HG02973 (cell line): ENCODE results near the gene CRYBG2.
"Not testable (repeated sequence)": the region's sequence is repeated elsewhere in the genome, so short reads cannot be mapped to it uniquely, and the experiment has no call there.

ENCODE experiments used
- ATAC-seq: cut with Tn5 transposase; IDR thresholded peaks from one replicate; pipeline ENCODE4 v1.9.1; 2021; ENCODE audit warnings: moderate library complexity; ENCODE audit not compliant: unreplicated experiment

Gene CRYBG2

DNA sequence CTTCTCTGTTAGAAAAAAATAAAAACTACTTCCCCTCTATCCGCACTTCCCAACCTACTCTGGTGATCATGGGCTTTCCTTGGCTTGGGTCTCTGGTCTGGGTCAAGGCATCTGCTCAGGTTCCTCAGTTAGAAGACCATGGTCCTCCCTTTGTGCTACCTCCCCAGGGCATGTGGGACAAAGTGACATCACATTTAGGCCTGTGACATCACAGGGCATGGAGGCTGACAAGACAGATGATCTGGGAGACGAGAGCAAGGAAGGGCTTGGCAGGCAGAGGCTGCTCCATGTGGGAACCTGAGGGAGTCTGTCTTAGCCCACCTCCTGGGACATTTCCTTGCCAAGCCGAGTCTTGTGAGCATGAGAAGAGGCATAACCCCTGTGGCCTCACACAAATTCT, 18.7 kb upstream of the CRYBG2 start, which contains the start of gene ZNF683:
Gene ZNF683 (minus strand): TSS at position 140 of the 400 bp plus-strand sequence. CDS start 4,179 bp downstream, outside the sequence.
- ATAC-seq: not testable (repeated sequence)

DNA sequence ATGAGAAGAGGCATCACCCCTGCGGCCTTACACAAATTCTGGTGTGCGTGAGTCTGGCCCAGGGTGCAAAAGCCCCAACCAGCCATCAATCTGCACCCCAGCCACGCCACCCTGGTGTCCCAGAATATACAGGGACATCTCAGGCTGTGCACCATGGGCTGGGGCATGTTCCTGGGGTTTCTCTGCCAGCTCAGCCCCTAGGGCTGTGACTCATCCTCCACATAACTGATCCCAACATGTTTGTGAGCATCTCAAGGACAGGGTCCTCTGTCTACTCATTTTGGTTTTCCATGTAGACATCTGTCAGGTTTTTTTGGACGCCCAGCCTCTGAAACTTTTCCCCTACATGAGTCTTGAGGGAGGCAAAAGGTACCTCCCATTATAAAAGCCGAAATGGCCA, 18.1 kb upstream of the CRYBG2 start:
- ATAC-seq: no peak

DNA sequence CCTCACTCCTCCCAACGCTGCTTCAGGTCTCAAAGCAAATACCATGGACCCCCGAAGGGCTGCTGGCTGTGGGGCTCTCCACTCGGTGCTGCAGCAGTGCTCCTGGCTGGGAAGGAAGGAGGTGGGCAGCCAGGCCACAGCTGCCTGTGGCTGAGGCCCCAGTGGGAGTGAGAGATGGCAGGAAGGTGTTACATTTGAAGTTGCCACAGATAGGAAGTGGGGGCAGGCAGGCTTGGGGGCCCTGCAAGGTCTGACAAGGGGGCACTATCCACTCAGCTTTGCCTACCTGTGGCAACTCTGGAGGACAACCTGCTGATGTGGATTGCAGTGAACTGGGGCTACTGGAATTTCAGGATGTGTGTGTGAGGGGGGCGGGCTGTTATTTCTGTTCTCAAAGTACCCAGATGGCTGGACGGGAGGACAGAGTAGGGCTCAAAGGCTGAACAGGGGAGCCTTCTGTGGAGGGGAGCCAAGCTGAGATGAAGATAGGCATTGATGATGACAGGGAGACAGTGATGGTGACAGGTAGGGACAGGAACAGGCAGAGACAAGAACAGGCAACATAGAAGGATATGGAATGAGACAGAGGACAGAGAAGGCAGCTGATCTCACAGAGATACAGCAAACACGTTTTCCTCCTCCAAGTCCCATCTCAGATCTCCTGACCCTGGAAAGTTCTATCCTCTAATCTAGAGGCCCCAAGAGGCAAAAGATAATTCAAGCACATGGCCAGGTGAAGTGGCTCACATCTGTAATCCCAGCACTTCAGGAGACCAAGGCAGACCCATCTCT, 16.9 kb upstream of the CRYBG2 start:
- ATAC-seq: no peak

DNA sequence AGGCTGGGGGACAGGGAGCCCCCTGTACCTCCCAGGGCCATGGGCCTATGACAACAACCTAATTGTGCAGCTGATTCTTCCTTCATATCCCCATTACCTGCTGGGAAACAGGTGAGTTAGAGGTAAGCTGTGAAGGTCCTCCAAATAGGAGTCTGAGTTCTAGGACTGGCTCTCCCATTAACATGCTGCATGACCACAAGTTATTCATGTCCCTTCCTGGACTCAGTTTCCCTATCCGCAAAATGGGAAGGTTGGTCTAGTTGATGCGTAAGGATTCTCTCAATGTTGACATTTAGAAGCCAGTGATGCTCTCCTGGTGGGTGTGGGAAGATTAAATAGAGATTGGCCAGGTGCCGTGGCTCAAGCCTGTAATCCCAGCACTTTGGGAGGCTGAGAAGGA, 14.6 kb upstream of the CRYBG2 start:
- ATAC-seq: no peak

DNA sequence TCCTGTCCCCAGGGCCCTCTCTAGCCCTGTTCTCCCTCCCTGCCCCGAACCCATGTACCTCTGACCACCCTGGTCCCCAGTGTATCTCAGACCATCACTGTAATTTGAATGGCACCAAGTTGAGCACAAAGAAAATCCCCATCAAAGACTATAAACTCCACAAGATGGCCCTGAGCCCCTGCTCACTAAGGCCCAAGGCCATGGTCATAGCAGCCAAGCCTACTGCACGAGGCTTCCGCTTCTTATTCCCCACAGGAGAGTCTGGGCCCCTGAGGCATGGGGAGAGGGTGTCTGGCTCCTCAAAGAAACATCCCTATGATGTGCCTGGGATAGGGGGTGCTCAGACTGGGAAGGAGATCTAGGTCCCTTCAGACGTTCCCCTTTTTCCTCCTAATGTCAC, 14.1 kb upstream of the CRYBG2 start:
- ATAC-seq: no peak

DNA sequence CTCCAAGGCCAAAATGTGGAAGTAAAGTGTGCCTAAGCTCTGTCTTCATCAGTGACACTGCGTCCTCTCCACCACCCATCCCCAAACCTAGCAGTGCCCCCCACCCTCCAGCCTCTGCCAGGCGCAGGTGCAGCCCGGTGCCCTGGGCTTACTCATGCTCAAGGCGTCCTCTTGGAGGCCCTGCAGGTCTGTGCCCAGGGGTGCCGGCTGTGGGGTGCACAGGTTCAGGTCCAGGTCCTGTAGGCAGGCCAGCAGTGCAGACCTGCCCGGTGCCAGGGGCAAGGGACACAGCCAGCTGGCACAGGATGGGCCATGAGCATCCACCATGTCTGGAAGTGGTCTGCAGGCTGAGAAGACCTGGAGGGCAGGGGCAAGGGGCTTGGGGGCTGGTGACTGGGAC, 13.5 kb upstream of the CRYBG2 start:
- no peak for ATAC-seq

DNA sequence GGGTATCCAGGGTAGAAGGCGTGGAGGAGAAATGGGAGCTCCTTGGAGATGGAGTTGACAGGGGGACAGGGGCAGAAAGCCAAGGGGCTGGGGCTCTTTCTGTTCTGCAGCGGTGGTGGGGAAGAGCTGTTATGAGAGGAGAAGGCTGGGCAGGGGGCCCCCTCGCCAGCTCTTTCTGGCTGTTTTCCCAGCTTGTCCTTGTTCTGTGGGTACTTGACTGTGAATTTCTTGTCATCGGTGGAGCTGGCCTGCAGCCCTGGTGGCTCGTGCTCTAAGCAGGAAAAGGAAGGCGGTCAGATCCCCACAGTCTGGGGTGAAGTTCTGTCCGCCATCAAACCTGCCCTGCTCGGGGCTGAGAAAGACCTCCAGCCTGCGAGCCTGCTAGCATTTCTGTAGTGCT, 11.0 kb upstream of the CRYBG2 start:
- no peak for ATAC-seq

DNA sequence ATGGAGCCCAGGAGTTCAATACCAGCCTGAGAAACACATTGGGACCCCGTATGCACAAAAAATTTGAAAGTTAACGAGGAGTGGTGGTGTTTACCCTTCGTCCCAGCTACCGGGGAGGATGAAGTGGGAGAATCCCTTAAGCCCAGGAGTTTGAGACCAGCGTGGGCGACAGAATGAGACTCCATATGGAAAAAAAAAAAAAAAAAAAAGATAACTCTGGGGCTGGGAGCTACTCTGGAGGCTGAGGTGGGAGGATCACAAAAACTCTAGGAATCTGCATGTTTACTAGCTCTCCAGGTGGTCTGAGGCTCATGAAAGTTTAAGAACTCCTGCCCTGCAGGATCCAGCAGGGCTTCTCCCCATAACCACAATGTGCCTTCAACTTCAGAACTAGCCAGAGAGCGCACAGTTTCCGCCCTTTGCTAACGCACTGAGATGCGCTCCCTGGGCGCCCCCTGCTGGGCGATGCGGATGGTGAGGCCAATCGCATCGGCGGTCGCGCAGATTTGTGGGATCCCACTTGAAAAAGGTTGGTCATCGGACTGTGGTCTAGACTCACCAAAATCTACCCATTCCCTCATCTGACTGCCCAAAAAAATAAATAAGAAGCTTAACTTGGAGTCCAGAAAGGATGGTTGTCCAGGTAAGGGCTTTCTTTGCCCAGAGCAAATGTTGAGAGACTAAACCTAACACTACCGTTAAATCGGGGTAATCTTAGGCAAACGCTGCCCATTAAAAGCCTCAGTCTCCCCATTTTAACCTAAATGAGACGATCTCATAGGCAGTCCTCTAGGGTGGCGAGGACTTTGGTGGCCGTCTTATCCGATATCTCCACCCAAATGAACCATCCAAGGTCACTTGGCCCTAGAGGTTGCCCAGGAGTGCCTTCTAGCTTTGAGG, 9.9 kb upstream of the CRYBG2 start:
- ATAC-seq: no peak

DNA sequence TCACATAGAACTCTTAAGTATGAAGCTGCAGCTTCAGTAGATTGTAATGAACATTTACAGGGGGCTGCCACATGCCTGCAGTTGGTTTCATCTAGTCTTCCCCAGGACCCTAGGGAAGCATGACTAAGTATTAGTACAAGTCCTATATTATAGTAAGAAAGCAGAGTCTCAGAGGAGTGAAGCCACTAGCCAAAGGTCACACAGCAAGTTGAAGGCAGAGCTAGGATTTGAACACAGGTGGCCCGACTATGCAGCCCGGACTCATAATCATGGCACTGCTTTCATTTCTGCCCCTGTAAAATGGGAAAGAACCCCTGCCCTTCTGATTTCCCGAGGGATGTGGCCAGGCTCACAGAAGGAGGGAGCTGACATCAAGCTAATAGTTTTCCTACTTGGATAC, 8.4 kb upstream of the CRYBG2 start:
- ATAC-seq: no peak

DNA sequence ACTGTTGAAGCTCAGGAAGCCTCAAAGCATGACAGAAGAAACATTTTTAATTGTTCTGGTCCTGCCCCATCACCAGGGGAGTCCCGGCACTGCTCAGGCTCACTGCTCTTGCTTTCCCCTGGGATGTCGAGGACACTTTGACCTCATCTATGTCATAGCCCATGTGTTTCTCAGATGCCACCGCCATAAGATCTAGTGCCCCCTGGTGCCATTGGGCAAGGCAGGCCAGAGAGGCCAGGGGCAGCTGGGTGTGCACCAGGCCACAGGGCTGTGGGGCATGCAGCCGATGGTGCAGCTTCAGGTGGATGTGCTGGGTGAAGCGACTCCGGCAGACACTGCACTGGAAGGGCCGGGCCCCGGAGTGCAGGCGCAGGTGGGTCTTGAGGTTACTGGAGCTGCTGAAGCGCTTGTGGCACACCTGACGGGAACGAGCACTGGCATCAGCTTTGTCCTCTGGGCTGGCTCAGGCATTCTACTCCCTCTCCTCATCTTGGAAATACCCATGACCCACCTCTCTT, 7.7 kb upstream of the CRYBG2 start:
- ATAC-seq: no peak

DNA sequence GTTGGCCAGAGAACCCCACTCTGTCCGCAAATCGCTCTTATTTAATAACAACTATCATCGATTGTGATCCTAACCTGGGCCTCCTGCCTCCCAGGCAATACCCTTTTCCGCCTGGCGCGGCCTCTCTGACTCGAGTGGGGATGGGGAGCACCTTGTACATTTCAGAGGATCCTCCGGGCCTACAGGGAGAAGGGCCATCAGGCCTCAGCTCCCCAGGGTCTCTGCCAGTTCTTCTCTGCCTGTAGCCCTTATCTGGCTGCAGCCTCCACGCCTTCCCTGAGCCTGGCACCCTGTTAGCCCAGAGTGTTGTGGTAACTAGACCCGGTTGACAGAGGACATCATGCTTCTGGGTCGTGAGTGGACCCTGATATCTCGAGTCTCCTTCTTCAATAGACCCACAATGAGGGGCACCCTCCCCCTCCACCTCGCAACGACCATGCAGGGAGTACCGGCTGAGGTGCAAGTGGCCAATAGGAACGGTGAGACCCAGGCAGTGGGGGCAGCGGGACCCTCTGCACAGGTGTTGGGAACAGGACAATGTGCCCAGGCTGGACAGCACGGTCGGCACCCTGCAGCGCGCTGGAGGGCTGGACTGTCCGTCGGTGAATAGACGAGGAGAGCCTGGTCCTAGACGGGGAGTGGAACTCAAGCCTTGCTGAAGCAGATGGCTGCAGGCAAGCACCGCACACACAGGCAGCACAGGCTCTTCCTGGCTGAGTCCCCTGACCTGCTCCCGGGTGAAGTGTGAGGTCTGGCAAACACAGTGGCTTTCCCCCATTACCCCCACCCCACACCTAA, 7.1 kb upstream of the CRYBG2 start:
- no peak for ATAC-seq

DNA sequence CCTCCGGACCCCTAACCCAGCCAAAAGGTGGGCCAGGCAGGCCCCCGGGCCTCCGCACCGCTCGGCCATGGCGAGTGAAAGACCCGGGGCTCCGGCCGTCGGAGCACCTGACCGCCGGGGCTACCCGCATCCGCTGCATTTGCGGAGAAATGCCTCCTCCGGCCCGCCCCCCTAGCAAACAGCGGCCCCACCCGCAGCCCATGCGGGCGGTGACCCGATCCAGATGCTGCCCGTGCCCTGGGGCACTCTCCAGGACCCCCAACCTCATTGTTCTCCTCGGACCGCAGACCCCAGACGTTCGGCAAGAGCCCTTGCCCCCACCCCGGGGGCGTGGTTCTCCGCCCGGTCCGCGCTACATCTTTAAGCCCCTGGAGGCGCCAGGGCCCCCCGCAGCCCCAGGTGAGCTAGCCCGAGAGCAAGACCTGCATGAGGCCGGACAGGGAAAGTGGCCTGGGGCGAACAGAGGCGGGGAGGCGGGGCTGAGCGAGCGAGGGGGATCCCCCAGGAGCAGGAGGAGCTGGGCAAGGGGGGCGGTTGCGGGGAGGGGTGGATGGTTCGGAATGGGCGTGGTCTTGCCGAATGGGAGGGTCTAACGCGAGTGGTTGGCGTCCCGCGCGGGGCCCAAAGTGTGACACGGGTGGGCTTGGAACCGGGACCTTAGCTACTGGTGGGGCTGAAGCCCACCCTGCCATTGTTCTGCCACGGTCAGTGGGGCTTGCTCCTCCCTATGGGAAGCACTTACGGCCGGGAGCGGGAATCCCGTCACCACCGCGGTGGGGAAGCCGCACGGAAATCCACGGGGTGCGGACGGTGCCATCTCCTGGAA, 6.3 kb upstream of the CRYBG2 start:
- no peak for ATAC-seq

DNA sequence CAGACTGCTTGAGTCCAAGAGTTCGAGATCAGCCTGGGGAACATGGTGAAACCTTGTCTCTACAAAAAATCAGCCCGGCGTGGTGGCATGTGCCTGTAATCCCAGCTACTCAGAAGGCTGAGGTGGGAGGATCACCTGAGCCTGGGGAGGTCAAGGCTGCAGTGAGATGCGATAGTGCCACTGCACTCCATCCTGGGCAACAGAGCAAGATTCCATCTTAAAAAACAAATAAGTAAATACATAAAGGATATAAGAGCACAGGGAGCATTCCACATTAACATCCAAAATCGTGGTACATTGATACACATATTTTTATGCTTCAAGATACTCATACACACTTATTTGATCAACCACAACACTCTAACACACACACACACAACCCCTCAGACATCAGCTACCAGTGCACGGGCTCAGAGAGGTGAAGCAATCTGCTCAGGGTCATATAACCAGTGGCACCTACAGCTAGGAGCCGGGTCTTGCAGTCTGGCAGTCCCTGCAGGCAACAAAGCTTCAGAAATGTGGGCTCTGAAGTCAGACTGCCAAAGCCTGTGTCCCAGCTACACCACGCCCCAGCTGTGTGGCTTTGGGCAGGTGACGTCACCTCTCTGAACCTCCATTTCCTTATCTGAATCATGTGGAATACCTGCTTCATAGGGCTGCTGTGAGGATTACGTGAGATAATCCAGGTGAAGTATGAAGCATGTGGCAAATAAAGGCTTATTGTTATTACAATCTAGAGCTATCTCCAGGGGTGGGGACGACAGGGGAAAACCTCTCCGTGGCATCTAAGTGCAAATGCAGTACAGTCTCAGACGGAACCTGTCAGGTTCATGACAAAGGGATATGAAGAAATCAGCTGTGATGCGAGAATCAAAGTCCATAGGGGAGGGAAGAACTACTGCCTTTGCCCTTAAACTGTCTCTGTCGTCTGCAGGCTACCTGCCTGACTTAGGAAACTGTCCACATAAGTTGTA, 4.8 kb upstream of the CRYBG2 start:
- no peak for ATAC-seq

DNA sequence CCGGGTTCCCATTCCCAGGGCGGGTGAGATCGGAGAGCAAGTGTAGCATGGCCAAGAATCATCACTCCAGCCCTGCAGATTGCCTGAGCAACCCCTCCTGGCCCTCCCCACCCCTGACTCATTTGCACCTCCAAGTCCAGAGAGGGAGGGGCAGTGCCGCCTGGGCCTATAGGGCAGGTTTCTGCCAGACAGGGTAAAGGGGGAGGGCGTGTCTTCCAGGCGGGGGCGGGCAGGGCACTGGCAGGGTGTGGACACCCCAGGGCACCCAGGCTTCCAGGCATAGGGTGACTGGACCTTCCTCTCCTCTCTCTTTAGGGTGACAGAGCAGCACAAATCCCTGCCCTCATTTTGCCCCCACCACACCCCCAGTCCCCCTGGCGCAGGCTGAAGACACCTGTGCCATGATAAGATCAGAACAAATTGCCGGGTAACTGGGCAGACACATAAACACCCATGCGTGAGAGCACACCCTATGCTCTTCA, 3.2 kb upstream of the CRYBG2 start:
- ATAC-seq: no peak

DNA sequence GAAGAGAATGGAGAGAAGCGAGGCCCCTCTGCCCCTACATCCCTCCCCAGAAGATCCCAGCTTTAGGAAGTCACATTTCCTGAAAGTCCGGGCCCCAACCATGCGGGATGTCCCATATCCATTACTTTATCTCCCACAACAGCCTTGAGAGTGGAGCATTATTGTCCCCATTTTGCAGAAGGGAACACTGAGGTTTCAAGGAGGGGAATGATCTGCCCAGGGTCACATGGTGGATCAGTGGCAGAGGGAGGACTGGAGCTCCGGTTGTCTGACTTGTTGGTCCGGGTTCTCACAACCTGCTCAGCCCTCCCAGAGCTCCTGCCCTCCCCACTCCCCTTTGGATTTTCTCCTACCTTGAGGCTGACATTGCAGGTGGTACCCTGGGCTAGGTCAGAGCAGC, 2.2 kb upstream of the CRYBG2 start:
- ATAC-seq: no peak

DNA sequence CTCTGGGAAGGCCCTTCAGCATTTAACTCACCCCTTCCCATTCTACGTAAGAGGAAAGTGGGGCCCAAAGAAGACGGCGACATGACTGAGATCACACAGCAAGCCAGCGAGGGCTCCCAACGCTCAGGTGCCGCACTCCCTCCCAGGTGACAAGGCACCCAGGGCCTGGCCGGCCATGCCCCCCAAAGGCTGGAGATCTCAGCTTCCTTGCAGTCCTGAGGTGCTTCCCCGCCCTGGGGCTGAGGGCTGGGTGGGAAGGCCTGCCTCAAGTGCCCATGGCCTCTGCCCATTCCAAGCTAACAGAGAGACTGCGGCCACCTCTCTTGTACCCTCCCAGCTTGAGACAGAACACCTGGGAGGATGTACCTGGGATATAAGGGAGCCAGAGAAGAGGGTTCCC, 1.0 kb upstream of the CRYBG2 start:
- ATAC-seq: no peak

DNA sequence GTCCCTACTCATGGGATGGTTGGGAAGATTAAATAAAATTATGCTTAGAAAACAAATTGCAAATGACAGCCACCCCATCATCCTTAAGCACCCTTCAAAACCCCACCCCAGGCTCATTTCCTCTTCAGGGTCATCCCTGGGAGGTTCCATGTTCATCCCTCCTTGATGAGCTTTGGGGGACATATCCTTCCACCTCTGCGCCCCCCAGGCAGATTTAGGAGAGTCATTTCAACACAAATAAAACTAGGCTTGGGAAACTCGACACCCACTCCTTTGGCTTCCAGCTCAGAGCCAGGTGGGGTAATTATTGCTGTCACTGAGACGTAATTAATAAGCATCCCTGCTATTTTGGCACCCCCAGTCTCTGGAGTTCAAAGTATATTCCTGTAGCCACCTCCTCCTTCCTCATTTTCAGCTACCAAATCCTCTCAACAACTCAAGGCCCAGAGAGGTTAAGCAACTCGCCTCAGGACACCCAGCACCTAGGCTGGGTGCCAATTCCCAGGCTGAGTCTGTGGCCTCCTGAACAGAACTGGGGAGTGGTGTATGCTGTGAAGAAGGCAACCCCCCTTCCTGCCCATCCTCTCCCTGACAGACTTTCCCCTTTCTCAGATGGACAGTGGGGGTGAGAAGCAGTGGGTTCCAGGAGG, 595 bp downstream of the CRYBG2 start:
- no peak for ATAC-seq

DNA sequence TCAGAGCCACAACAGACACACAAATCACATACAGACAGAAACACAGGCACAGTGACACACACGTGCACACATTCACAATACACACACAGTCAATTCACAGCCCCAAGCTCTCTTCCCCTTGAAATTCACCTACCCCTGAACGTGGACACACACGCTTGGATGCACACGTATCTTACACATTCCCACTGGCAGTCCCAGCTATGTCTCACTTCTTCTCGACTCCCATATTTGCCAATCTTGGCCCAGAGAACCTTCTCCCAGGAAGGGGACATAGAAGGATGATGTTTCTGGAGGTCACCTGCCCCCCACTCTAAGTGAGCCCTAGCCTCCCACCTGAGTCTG, 1.6 kb downstream of the CRYBG2 start:
- ATAC-seq: no peak
